NCI-H524 treated with DMSO at 0.1 percent for 48 hours (cell line): ENCODE data around the gene ELFN1.

Experiments used
- DNase-seq: peaks from one replicate; lab custom pipeline; 2025; lab: John Stamatoyannopoulos, UW

The ELFN1 gene

GRCh38 chr7:1669954-1670893 is at the start of gene ELFN1:
Gene ELFN1, plus strand, starts transcription at chr7:1670277. Its CDS starts 74,320 bp downstream, at chr7:1744597.
- DNase-seq: no peak

- no peak for DNase-seq
These were observed 49.2 kb upstream of the ELFN1 start for GRCh38 chr7:1620835-1621234.

GRCh38 chr7:1621718-1622117 is 48.4 kb upstream of the ELFN1 start:
- no peak for DNase-seq

- no peak for DNase-seq
These were observed 47.6 kb upstream of the ELFN1 start for GRCh38 chr7:1622441-1622840.

GRCh38 chr7:1623810-1624209 is 46.3 kb upstream of the ELFN1 start:
- DNase-seq: no peak

- no peak for DNase-seq
These were observed 44.8 kb upstream of the ELFN1 start for GRCh38 chr7:1624999-1625927.

GRCh38 chr7:1626769-1627168 is 43.3 kb upstream of the ELFN1 start:
- no peak for DNase-seq

GRCh38 chr7:1630700-1631336 is 39.3 kb upstream of the ELFN1 start:
- DNase-seq: no peak

- DNase-seq: no peak
These were observed 38.4 kb upstream of the ELFN1 start for GRCh38 chr7:1631678-1632077.

- no peak for DNase-seq
These were observed 37.6 kb upstream of the ELFN1 start for GRCh38 chr7:1632506-1632905.

- no peak for DNase-seq
These were observed 36.9 kb upstream of the ELFN1 start for GRCh38 chr7:1632916-1633785.

GRCh38 chr7:1635401-1635800 is 34.7 kb upstream of the ELFN1 start:
- DNase-seq: no peak

GRCh38 chr7:1637155-1637554 is 32.9 kb upstream of the ELFN1 start:
- DNase-seq: no peak

- DNase-seq: peak; percentile 67
These were observed 31.8 kb upstream of the ELFN1 start for GRCh38 chr7:1638215-1638661.

GRCh38 chr7:1639071-1639470 is 31.0 kb upstream of the ELFN1 start:
- peak; percentile 40 for DNase-seq

- no peak for DNase-seq
These were observed 30.4 kb upstream of the ELFN1 start for GRCh38 chr7:1639532-1640175.

- no peak for DNase-seq
These were observed 29.5 kb upstream of the ELFN1 start for GRCh38 chr7:1640376-1641172.

- DNase-seq: no peak
These were observed 28.9 kb upstream of the ELFN1 start for GRCh38 chr7:1641173-1641572.

- no peak for DNase-seq
These were observed 28.3 kb upstream of the ELFN1 start for GRCh38 chr7:1641661-1642260.
